MCF 10A (cell line): ENCODE data around the gene RHD. TPM values are rescaled to one million over a fixed set of nuclear protein-coding genes. Genes with fewer than 3 reads are reported as not detected.

Experiments used
- BruUV-seq: library from RNA; stranded (reverse); fragments of 400-500 nt; replicated peaks from 2 replicates; lab custom pipeline; 2021; lab: Mats Ljungman, UMichigan
- CTCF ChIA-PET: fragments of 300-600 bp; sonication (Branson Sonifier 250); formaldehyde crosslinking; extraction: SDS; loops from one replicate; lab custom pipeline; 2021; ENCODE audit warnings: antibody characterized with exemption, inconsistent platforms; lab: Yijun Ruan, JAX
- POLR2A ChIA-PET: fragments of 300-600, 350-650 bp; sonication (Branson Sonifier 250); formaldehyde crosslinking; extraction: SDS; loops from one replicate; lab custom pipeline; 2020; ENCODE audit warnings: antibody characterized with exemption, inconsistent platforms; lab: Yijun Ruan, JAX
- DNase-seq: peaks from one replicate; pipeline ENCODE4 v3.0.0-alpha.2; 2018; ENCODE audit not compliant: unreplicated experiment
- H3K27ac Mint-ChIP-seq: one replicate; pipeline ENCODE4 v1.8.0; 2022; ENCODE audit warnings: mild to moderate bottlenecking, low read depth, mixed read lengths; ENCODE audit not compliant: unreplicated experiment
- H3K27me3 Mint-ChIP-seq: one replicate; pipeline ENCODE4 v1.8.0; 2022; ENCODE audit warnings: mixed read lengths; ENCODE audit not compliant: insufficient read depth, unreplicated experiment
- H3K36me3 Mint-ChIP-seq: one replicate; pipeline ENCODE4 v1.8.0; 2022; ENCODE audit warnings: mild to moderate bottlenecking, moderate library complexity, mixed read lengths; ENCODE audit not compliant: insufficient read depth, unreplicated experiment
- H3K4me1 Mint-ChIP-seq: one replicate; pipeline ENCODE4 v1.8.0; 2022; ENCODE audit warnings: mixed read lengths; ENCODE audit not compliant: insufficient read depth, unreplicated experiment
- H3K4me3 Mint-ChIP-seq: one replicate; pipeline ENCODE4 v1.8.0; 2022; ENCODE audit warnings: mild to moderate bottlenecking, moderate library complexity, mixed read lengths; ENCODE audit not compliant: unreplicated experiment
- H3K9me3 Mint-ChIP-seq: one replicate; pipeline ENCODE4 v1.8.0; 2022; ENCODE audit warnings: mixed read lengths; ENCODE audit not compliant: unreplicated experiment
- intact Hi-C: fragments of 100-400 bp; cut with micrococcal nuclease; formaldehyde crosslinking; loops from 2 replicates; pipeline ENCODE4 v1.14.1; 2022
- total RNA-seq: library from RNA; stranded (reverse); gene quantifications from 2 replicates; pipeline ENCODE4 v1.2.3, GENCODE V29; 2022
- TF ChIP-seq, protein P1 (sequence below): fragments of 200-600 bp; IDR thresholded peaks from one replicate; pipeline ENCODE4 v1.8.0; 2022; ENCODE audit warnings: antibody characterized with exemption, mild to moderate bottlenecking; ENCODE audit not compliant: unreplicated experiment

Gene RHD
- total RNA-seq, 1 experiment from 2014 or later = not detected

DNA sequence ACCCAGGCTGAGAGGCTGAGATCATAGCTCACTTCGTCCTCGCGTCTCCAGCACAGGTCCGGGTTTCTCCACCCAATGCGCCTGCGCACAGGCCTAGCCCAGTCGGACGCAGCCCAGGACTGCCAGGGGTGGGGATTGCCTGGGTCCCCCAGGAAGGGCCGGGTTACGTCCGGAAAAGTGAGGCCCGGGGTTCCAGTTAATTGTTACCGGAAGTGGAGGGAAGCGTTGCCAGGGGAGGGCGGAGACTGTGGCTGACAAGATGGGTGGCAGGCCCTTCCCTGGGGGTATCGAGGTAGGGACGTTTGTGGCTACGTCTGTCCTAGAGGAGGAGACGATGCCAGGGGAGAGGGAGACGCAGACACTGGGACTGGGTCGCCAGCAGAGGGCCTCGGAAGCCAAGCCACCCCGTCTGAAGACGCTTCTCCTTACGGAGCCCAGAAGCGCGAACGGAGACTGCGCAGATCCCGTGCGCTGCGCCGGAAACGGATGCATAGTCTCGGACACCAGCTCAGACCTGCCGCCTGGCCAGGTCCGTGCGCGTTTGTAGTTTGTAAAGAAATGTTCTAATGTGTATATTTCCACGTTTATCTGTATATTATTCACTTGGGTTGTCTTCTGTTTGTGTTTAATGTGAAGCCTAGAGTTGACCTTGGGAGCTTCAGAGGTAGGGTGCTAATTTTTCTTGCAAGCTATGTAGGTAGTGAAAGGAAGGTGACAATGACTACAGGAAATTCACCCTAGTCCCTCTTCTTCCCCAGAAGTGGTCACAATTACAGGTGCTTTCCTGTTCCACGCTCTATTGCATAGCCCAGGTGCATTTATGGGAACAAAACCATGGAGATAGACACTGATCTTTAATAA is 32.4 kb upstream of the RHD start:
- intact Hi-C loops = loop anchor here (10.0 kb wide), 1 partner anchor 555 kb away; no protein-coding TSS in a partner anchor
- H3K27ac Mint-ChIP-seq = peak overlapping the region; percentile 85
- TSS peak; percentile 30 for BruUV-seq

DNA sequence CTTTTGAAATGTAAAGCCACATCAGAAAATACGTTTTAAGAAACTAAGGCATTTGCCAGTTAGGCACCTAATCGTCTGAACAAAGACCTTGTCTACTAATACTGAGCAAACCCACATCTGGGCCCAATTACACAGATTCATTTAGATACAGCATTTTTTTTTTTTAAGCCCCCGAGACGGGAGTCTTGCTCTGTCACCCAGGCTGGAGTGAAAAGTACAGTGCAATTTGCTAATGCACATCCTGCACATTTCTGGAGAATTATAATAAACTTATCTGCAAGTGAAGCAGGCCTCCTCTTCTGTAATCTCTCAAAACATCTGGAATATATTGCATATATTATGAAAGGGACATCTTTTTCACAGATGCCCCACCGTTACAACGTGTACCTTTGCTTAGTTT is 28.4 kb upstream of the RHD start:
- Mint-ChIP-seq H3K4me3 (no peak overlapping the region), H3K27ac (no peak overlapping the region), H3K27me3 (no peaks in the 10 kb centered on the region), H3K9me3 (no peaks in the 10 kb centered on the region), H3K36me3 (peaks cover 90% of the 10 kb centered on the region), H3K4me1 (peaks cover 25% of the 10 kb centered on the region)
- ChIA-PET POLR2A (interaction anchor here (0.7 to 8.9 kb wide), 4 partner anchors 11 to 188 kb away, joined by 3 to 138 read pairs (median 6); partner anchors contain the start of gene SYF2), CTCF (interaction anchor here (1.0 kb wide), 1 partner anchor 39 kb away, joined by 4 read pairs; no protein-coding TSS in a partner anchor)
- intact Hi-C loops = loop anchor here (10.0 kb wide), 1 partner anchor 551 kb away; no protein-coding TSS in a partner anchor
- TF ChIP-seq, protein P1, sequence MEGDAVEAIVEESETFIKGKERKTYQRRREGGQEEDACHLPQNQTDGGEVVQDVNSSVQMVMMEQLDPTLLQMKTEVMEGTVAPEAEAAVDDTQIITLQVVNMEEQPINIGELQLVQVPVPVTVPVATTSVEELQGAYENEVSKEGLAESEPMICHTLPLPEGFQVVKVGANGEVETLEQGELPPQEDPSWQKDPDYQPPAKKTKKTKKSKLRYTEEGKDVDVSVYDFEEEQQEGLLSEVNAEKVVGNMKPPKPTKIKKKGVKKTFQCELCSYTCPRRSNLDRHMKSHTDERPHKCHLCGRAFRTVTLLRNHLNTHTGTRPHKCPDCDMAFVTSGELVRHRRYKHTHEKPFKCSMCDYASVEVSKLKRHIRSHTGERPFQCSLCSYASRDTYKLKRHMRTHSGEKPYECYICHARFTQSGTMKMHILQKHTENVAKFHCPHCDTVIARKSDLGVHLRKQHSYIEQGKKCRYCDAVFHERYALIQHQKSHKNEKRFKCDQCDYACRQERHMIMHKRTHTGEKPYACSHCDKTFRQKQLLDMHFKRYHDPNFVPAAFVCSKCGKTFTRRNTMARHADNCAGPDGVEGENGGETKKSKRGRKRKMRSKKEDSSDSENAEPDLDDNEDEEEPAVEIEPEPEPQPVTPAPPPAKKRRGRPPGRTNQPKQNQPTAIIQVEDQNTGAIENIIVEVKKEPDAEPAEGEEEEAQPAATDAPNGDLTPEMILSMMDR = no peak
- no peak for DNase-seq
- no TSS peak for BruUV-seq

More for the DNA sequence above, 32.4 kb upstream of the RHD start:
- no peaks in the 10 kb centered on the region for H3K9me3 Mint-ChIP-seq
- H3K27me3 Mint-ChIP-seq = no peaks in the 10 kb centered on the region
- peak overlapping the region; percentile 78 for H3K4me3 Mint-ChIP-seq
- peaks cover 24% of the 10 kb centered on the region for H3K4me1 Mint-ChIP-seq
- ChIA-PET CTCF (interaction anchor here (0.6 to 1.0 kb wide), 9 partner anchors 9 to 987 kb away, joined by 3 to 5 read pairs (median 3); no protein-coding TSS in a partner anchor), POLR2A (interaction anchor here (0.8 to 8.9 kb wide), 15 partner anchors 7 to 823 kb away, joined by 3 to 138 read pairs (median 6); partner anchors contain the start of genes MTFR1L, RSRP1, SYF2 and TMEM50A)
- peaks cover 54% of the 10 kb centered on the region for H3K36me3 Mint-ChIP-seq
- DNase-seq = peak; percentile 96
- TF ChIP-seq, protein P1 = peak; percentile 48

DNA sequence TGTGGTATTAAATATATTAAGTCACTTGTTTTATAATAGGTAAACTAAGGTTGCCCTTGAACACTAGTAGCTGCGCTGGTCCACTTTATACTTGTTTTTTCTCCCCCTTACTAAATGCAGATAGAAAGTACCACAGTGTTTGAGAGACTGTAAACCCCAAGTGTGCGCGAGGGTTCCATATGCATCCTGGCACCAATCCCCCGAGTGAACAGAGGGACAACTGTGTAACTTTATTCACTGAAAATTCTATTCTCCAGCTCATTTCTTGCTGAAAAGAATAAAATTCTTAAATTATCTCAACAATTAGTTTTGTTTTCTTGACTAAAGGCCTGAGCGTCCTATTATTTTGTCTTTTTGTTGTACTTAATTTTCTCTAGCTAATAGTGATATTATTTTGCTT is 26.9 kb upstream of the RHD start:
- intact Hi-C loops = loop anchor here (10.0 kb wide), 1 partner anchor 549 kb away; no protein-coding TSS in a partner anchor
- no peak for DNase-seq
- POLR2A ChIA-PET = interaction anchor here (0.6 to 8.9 kb wide), 4 partner anchors 13 to 548 kb away, joined by 3 to 138 read pairs (median 12); partner anchors contain the start of genes SYF2 and TMEM50A
- CTCF ChIA-PET = interaction anchor here (0.6 to 1.3 kb wide), 3 partner anchors 107 to 659 kb away, joined by 3 to 5 read pairs (median 3); no protein-coding TSS in a partner anchor
- peaks cover 81% of the 10 kb centered on the region for H3K36me3 Mint-ChIP-seq
- peak overlapping the region; percentile 93 for H3K4me3 Mint-ChIP-seq
- peaks cover 13% of the 10 kb centered on the region for H3K4me1 Mint-ChIP-seq
- no TSS peak for BruUV-seq
- no peaks in the 10 kb centered on the region for H3K27me3 Mint-ChIP-seq
- TF ChIP-seq, protein P1 = no peak
- no peaks in the 10 kb centered on the region for H3K9me3 Mint-ChIP-seq
- peak overlapping the region; percentile 98 for H3K27ac Mint-ChIP-seq
